Parathyroid adenoma (tissue), 2 donors: Measurements from ENCODE around the gene PSMD4.

ENCODE experiments used
- H2AFZ ChIP-seq: fragments of 300-600 bp; sonication (generic); one replicate; pipeline ENCODE4 v1.7.0; 2017; ENCODE audit warnings: antibody characterized with exemption, mild to moderate bottlenecking
- H3K27ac ChIP-seq: fragments of 300-600 bp; sonication (generic); one replicate; pipeline ENCODE4 v1.7.0; 2017
- H3K27me3 ChIP-seq: fragments of 300-600 bp; sonication (generic); one replicate; pipeline ENCODE4 v1.7.0; 2017; ENCODE audit warnings: low read length; ENCODE audit not compliant: control insufficient read depth, insufficient read depth
- H3K36me3 ChIP-seq: fragments of 300-600 bp; sonication (generic); one replicate; pipeline ENCODE4 v1.7.0; 2017; ENCODE audit warnings: low read length; ENCODE audit not compliant: control insufficient read depth, insufficient read depth
- H3K4me1 ChIP-seq: fragments of 300-600 bp; sonication (generic); one replicate; pipeline ENCODE4 v1.7.0; 2017; ENCODE audit warnings: control low read depth
- H3K4me2 ChIP-seq: fragments of 300-600 bp; sonication (generic); one replicate; pipeline ENCODE4 v1.7.0; 2017; ENCODE audit warnings: low read length
- H3K4me3 ChIP-seq: fragments of 300-600 bp; sonication (generic); one replicate; pipeline ENCODE4 v1.7.0; 2017; ENCODE audit warnings: low read depth, low read length
- H3K79me2 ChIP-seq: fragments of 300-600 bp; sonication (generic); one replicate; pipeline ENCODE4 v1.7.0; 2017; ENCODE audit warnings: control low read depth
- H3K9ac ChIP-seq: fragments of 300-600 bp; sonication (generic); one replicate; pipeline ENCODE4 v1.7.0; 2017; ENCODE audit warnings: mild to moderate bottlenecking
- H3K9me3 ChIP-seq: fragments of 300-600 bp; sonication (generic); one replicate; pipeline ENCODE4 v1.7.0; 2017; ENCODE audit warnings: low read length; ENCODE audit not compliant: control insufficient read depth
- TF ChIP-seq, protein P1 (sequence below): fragments of 300-600 bp; sonication (generic); IDR thresholded peaks from one replicate; pipeline ENCODE4 v1.7.0; 2017; ENCODE audit warnings: antibody characterized with exemption, mild to moderate bottlenecking
- donor health status: primary hyperparathyroidism.

Gene PSMD4

DNA sequence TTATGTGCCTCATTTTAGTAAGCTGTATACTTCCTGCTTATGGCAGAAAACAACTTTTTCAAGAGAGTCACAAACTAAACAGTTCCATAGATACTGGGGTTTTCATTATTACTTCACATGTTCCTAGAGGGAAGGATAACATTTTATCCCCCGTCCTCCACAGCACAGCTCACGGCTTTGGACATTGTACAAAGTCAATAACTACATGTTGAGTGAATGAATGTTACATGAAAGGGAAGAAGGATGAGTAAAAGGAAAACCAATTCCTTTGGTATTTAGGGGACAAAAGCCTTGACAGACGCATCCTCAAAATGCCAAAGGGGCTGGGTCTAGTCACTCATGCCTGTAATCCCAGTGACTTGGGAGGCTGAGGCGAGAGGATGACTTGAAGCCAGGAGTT, 57.9 kb downstream of the PSMD4 start:
- Histone ChIP-seq H3K36me3 (no peaks in the 10 kb centered on the region), H3K9ac (no peak overlapping the region), H3K9me3 (no peaks in the 10 kb centered on the region), H3K4me3 (no peak overlapping the region), H2AFZ (no peak overlapping the region), H3K27ac (no peak overlapping the region), H3K4me1 (no peaks in the 10 kb centered on the region), H3K79me2 (peaks cover 2% of the 10 kb centered on the region), H3K4me2 (no peak overlapping the region), H3K27me3 (no peaks in the 10 kb centered on the region)
- TF ChIP-seq, protein P1, sequence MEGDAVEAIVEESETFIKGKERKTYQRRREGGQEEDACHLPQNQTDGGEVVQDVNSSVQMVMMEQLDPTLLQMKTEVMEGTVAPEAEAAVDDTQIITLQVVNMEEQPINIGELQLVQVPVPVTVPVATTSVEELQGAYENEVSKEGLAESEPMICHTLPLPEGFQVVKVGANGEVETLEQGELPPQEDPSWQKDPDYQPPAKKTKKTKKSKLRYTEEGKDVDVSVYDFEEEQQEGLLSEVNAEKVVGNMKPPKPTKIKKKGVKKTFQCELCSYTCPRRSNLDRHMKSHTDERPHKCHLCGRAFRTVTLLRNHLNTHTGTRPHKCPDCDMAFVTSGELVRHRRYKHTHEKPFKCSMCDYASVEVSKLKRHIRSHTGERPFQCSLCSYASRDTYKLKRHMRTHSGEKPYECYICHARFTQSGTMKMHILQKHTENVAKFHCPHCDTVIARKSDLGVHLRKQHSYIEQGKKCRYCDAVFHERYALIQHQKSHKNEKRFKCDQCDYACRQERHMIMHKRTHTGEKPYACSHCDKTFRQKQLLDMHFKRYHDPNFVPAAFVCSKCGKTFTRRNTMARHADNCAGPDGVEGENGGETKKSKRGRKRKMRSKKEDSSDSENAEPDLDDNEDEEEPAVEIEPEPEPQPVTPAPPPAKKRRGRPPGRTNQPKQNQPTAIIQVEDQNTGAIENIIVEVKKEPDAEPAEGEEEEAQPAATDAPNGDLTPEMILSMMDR: no peak

- Histone ChIP-seq H3K4me1 (no peaks in the 10 kb centered on the region), H3K27ac (no peak overlapping the region)
- TF ChIP-seq, protein P1: no peak
Observed at GRCh38 chr1:151312826-151313225, 58.3 kb downstream of the PSMD4 start.

DNA sequence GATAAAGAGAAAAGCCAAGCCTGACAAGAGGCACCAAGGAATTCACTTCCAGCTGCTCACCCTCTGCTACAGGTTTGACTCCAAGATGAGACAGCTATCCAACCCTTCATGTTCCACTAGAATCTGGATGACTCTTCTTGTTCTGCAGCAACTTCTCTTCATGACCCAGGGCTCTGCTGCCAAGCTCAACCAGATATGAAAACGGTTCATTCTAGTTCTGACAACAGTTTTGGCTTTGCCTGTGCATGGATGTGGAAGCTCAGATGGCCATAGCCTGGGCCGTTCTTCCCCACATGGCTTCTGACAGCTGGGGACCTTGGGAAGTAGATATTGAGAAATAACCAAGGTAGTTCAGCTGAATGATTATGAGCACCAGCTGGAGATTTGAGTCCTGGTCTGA, 59.0 kb downstream of the PSMD4 start:
- no peak overlapping the region for H3K27ac ChIP-seq
- no peaks in the 10 kb centered on the region for H3K36me3 ChIP-seq
- no peaks in the 10 kb centered on the region for H3K27me3 ChIP-seq
- H3K4me1 ChIP-seq: no peaks in the 10 kb centered on the region
- TF ChIP-seq, protein P1: no peak
- no peak overlapping the region for H3K4me2 ChIP-seq
- peaks cover 2% of the 10 kb centered on the region for H3K79me2 ChIP-seq
- no peaks in the 10 kb centered on the region for H3K9me3 ChIP-seq
- H3K9ac ChIP-seq: no peak overlapping the region
- no peak overlapping the region for H2AFZ ChIP-seq
- H3K4me3 ChIP-seq: no peak overlapping the region

More at GRCh38 chr1:151312826-151313225, 58.3 kb downstream of the PSMD4 start:
- H3K27me3 ChIP-seq: no peaks in the 10 kb centered on the region
- no peak overlapping the region for H3K4me3 ChIP-seq
- no peaks in the 10 kb centered on the region for H3K9me3 ChIP-seq
- peaks cover 2% of the 10 kb centered on the region for H3K79me2 ChIP-seq
- H3K9ac ChIP-seq: no peak overlapping the region
- no peak overlapping the region for H3K4me2 ChIP-seq
- no peak overlapping the region for H2AFZ ChIP-seq
- H3K36me3 ChIP-seq: no peaks in the 10 kb centered on the region

GRCh38 chr1:151314137-151314875, 59.8 kb downstream of the PSMD4 start:
- Histone ChIP-seq H3K9ac (no peak overlapping the region), H3K27me3 (no peaks in the 10 kb centered on the region), H3K4me3 (no peak overlapping the region), H3K79me2 (peaks cover 2% of the 10 kb centered on the region), H3K27ac (no peak overlapping the region), H3K4me1 (no peaks in the 10 kb centered on the region), H2AFZ (no peak overlapping the region), H3K9me3 (no peaks in the 10 kb centered on the region), H3K4me2 (no peak overlapping the region), H3K36me3 (no peaks in the 10 kb centered on the region)
- TF ChIP-seq, protein P1: no peak
